GM12892 (cell line): Measurements from ENCODE around the gene KLHL34.

Experiments used
- POLR2A ChIP-seq: IDR thresholded peaks from 2 replicates; pipeline ENCODE4 v1.6.1; 2011; ENCODE audit warnings: low read depth, low read length, control low read depth
- POLR2AphosphoS5 ChIP-seq: IDR thresholded peaks from 2 replicates; pipeline ENCODE4 v1.6.1; 2011; ENCODE audit warnings: low read depth, low read length, control low read depth

DNA sequence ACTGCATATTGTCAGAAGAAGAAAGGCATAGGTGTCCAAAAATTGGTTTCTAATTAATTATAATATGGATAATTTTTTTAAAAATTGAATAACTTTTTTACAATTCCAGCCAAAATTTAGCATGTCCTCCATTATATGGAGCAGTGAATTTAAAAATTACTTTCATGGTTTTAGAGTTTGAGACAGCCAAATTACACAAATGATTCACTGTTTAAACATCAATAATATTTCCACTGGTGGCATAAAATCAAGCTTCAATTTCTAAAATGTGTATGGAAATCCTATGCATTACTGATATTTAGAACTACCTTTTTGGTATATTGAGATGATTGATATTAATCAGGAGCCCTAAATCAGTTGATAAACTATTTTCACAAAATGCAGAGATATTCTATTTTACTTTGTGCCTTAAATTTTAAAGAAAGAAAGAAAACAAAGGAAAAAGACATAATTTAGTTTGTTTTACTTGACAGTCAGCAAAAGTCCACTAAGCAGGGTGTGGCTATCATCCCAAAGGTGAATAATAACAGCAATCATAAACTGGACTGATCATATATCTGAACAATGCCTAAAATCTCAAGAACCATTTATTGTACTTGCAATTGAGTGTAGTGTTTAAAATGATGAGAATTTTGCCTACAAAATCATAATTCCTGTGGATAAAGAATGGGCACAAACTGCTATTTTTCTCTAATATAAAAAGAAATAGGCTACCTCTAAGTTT is 34.2 kb downstream of the KLHL34 start:
- TF ChIP-seq POLR2A (no peak), POLR2AphosphoS5 (no peak)
